Calu3 (cell line): ENCODE data around the gene CA9. TPM values are rescaled to one million over a fixed set of nuclear protein-coding genes. Genes with fewer than 3 reads are reported as not detected.

ENCODE experiments used
- BruUV-seq: library from RNA; stranded (reverse); fragments of 400-500 nt; replicated peaks from 2 replicates; lab custom pipeline; 2021; lab: Mats Ljungman, UMichigan
- CTCF ChIA-PET: fragments of 300-600 bp; sonication (Branson Sonifier 250); formaldehyde crosslinking; loops from one replicate; lab custom pipeline; 2022; ENCODE audit warnings: antibody characterized with exemption; lab: Charles Lee
- DNase-seq: peaks from one replicate; pipeline ENCODE4 v3.0.0; 2022
- H3K27ac Mint-ChIP-seq: one replicate; pipeline ENCODE4 v1.8.0; 2022; ENCODE audit warnings: mixed read lengths; ENCODE audit not compliant: unreplicated experiment
- H3K27me3 Mint-ChIP-seq: one replicate; pipeline ENCODE4 v1.8.0; 2022; ENCODE audit warnings: mixed read lengths; ENCODE audit not compliant: unreplicated experiment
- H3K36me3 Mint-ChIP-seq: one replicate; pipeline ENCODE4 v1.8.0; 2022; ENCODE audit warnings: mild to moderate bottlenecking, moderate library complexity, mixed read lengths; ENCODE audit not compliant: insufficient read depth, unreplicated experiment
- H3K4me1 Mint-ChIP-seq: one replicate; pipeline ENCODE4 v1.8.0; 2022; ENCODE audit warnings: mild to moderate bottlenecking, low read depth, mixed read lengths; ENCODE audit not compliant: unreplicated experiment
- H3K4me3 Mint-ChIP-seq: one replicate; pipeline ENCODE4 v1.8.0; 2022; ENCODE audit warnings: mild to moderate bottlenecking, low read depth, moderate library complexity, mixed read lengths; ENCODE audit not compliant: unreplicated experiment
- H3K9me3 Mint-ChIP-seq: one replicate; pipeline ENCODE4 v1.8.0; 2022; ENCODE audit warnings: low read depth, mixed read lengths; ENCODE audit not compliant: unreplicated experiment
- CTCF ChIP-seq: fragments of 200-600 bp; IDR thresholded peaks from one replicate; pipeline ENCODE4 v1.8.0; 2022; ENCODE audit warnings: antibody characterized with exemption; ENCODE audit not compliant: unreplicated experiment
- intact Hi-C: fragments of 100-400 bp; cut with micrococcal nuclease; formaldehyde crosslinking; loops from one replicate; pipeline ENCODE4 v1.10.0; 2022; ENCODE audit not compliant: unreplicated experiment
- total RNA-seq: library from RNA; stranded (reverse); gene quantifications from 2 replicates; pipeline ENCODE4 v1.2.3, GENCODE V29; 2022

Gene CA9
- total RNA-seq, 1 experiment from 2014 or later: 0.64 TPM

GRCh38 chr9:35675204-35675603 lies 1.5 kb downstream of the CA9 start:
- no TSS peak for BruUV-seq
- intact Hi-C loops: no loop called here
- no peak for TF ChIP-seq CTCF
- Mint-ChIP-seq H3K4me1 (peaks cover 23% of the 10 kb centered on the region), H3K4me3 (no peak overlapping the region), H3K27ac (no peak overlapping the region), H3K9me3 (no peaks in the 10 kb centered on the region), H3K36me3 (peaks cover 5% of the 10 kb centered on the region), H3K27me3 (no peaks in the 10 kb centered on the region)
- DNase-seq: no peak
- CTCF ChIA-PET: interaction anchor here (0.6 kb wide), 1 partner anchor 13 kb away, joined by 3 read pairs; no protein-coding TSS in a partner anchor

- H3K27me3 Mint-ChIP-seq: no peaks in the 10 kb centered on the region
- CTCF ChIA-PET: no interaction called here
- H3K36me3 Mint-ChIP-seq: peaks cover 5% of the 10 kb centered on the region
- no peak for TF ChIP-seq CTCF
- DNase-seq: no peak
- no peak overlapping the region for H3K4me3 Mint-ChIP-seq
- intact Hi-C loops: no loop called here
- no peaks in the 10 kb centered on the region for H3K9me3 Mint-ChIP-seq
- BruUV-seq: no TSS peak
- no peak overlapping the region for H3K27ac Mint-ChIP-seq
- H3K4me1 Mint-ChIP-seq: peaks cover 23% of the 10 kb centered on the region
Observed at GRCh38 chr9:35675732-35676392, 2.1 kb downstream of the CA9 start.

- DNase-seq: no peak
- Mint-ChIP-seq H3K4me3 (no peak overlapping the region), H3K27me3 (no peaks in the 10 kb centered on the region), H3K27ac (no peak overlapping the region), H3K4me1 (peaks cover 12% of the 10 kb centered on the region), H3K36me3 (peaks cover 11% of the 10 kb centered on the region), H3K9me3 (no peaks in the 10 kb centered on the region)
- CTCF ChIA-PET: no interaction called here
- no peak for TF ChIP-seq CTCF
- BruUV-seq: no TSS peak
- intact Hi-C loops: no loop called here
Observed at GRCh38 chr9:35679091-35679490, 5.4 kb downstream of the CA9 start.

- CTCF ChIA-PET: interaction anchor here (1.1 kb wide), 1 partner anchor 17 kb away, joined by 4 read pairs; no protein-coding TSS in a partner anchor
- no peak for TF ChIP-seq CTCF
- Mint-ChIP-seq H3K4me1 (peaks cover 8% of the 10 kb centered on the region), H3K27ac (no peak overlapping the region), H3K27me3 (no peaks in the 10 kb centered on the region), H3K4me3 (no peak overlapping the region), H3K9me3 (no peaks in the 10 kb centered on the region), H3K36me3 (peaks cover 18% of the 10 kb centered on the region)
- no peak for DNase-seq
- intact Hi-C loops: no loop called here
- no TSS peak for BruUV-seq
Observed at GRCh38 chr9:35679766-35680330, 6.1 kb downstream of the CA9 start.
